Neural cell (in vitro differentiated cells): ENCODE results near the gene IL2RG. TPM values are rescaled to one million over a fixed set of nuclear protein-coding genes. Genes with fewer than 3 reads are reported as not detected.

Source experiments
- H2AFZ ChIP-seq: fragments of 200-600, 300-800 bp; sonication (generic), shearing (Covaris generic); 2 replicates; pipeline ENCODE4 v1.6.0; 2014; ENCODE audit warnings: low read depth, mild to moderate bottlenecking, antibody characterized with exemption, low read length, moderate library complexity
- H3F3A ChIP-seq: fragments of 200-600 bp; shearing (Covaris generic); 2 replicates; pipeline ENCODE4 v1.6.1; 2016; ENCODE audit warnings: mild to moderate bottlenecking, moderate library complexity, mixed read lengths, antibody characterized with exemption, low read length; ENCODE audit not compliant: insufficient read depth, poor library complexity, severe bottlenecking
- H3K27ac ChIP-seq: fragments of 200-600, 300-800 bp; sonication (generic), shearing (Covaris generic); 2 replicates; pipeline ENCODE4 v1.5.1; 2014; ENCODE audit warnings: mild to moderate bottlenecking, low read length, moderate library complexity
- H3K27me3 ChIP-seq: fragments of 300-800, 200-600 bp; sonication (generic), shearing (Covaris generic); 2 replicates; pipeline ENCODE4 v1.6.0; 2014; ENCODE audit warnings: mild to moderate bottlenecking, low read depth, low read length, moderate library complexity; ENCODE audit not compliant: insufficient read depth
- H3K36me3 ChIP-seq: fragments of 300-800, 200-600 bp; sonication (generic), shearing (Covaris generic); 2 replicates; pipeline ENCODE4 v1.5.1; 2014; ENCODE audit warnings: mild to moderate bottlenecking, antibody characterized with exemption, low read length, moderate library complexity; ENCODE audit not compliant: insufficient read depth
- H3K4me2 ChIP-seq: fragments of 300-800, 200-600 bp; sonication (generic), shearing (Covaris generic); 2 replicates; pipeline ENCODE4 v1.6.0; 2014; ENCODE audit warnings: mild to moderate bottlenecking, low read length
- H3K4me3 ChIP-seq: fragments of 300-800, 200-600 bp; sonication (generic), shearing (Covaris generic); 2 replicates; pipeline ENCODE4 v1.5.1; 2014; ENCODE audit warnings: mild to moderate bottlenecking, low read length, moderate library complexity
- H3K79me2 ChIP-seq: fragments of 200-600 bp; shearing (Covaris generic); replicated peaks from 2 replicates; pipeline ENCODE4 v1.6.0; 2014; ENCODE audit warnings: mild to moderate bottlenecking, low read length, moderate library complexity; ENCODE audit not compliant: insufficient read depth
- H3K9ac ChIP-seq: fragments of 300-800, 200-600 bp; sonication (generic), shearing (Covaris generic); 2 replicates; pipeline ENCODE4 v1.6.1; 2016; ENCODE audit warnings: mild to moderate bottlenecking, low read length, mixed read lengths
- H3K9me2 ChIP-seq: fragments of 200-600 bp; shearing (Covaris generic); 2 replicates; pipeline ENCODE4 v1.6.1; 2016; ENCODE audit warnings: mild to moderate bottlenecking, low read length, mixed read lengths; ENCODE audit not compliant: insufficient read depth
- H3K9me3 ChIP-seq: fragments of 200-600, 300-800 bp; sonication (generic), shearing (Covaris generic); 2 replicates; pipeline ENCODE4 v1.6.1; 2016; ENCODE audit warnings: mild to moderate bottlenecking, mixed run types, low read length, moderate library complexity, mixed read lengths
- H4K20me1 ChIP-seq: fragments of 200-600 bp; shearing (Covaris generic); 2 replicates; pipeline ENCODE4 v1.6.1; 2016; ENCODE audit warnings: mild to moderate bottlenecking, mixed run types; ENCODE audit not compliant: insufficient read depth
- CTCF ChIP-seq: fragments of 450-650 bp; IDR thresholded peaks from 2 replicates; pipeline ENCODE4 v1.5.1; 2014; ENCODE audit warnings: antibody characterized with exemption, mild to moderate bottlenecking, moderate library complexity; ENCODE audit not compliant: poor library complexity, severe bottlenecking
- EP300 ChIP-seq: fragments of 450-650 bp; conservative IDR thresholded peaks from 2 replicates; pipeline ENCODE4 v1.6.1; 2014; ENCODE audit warnings: antibody characterized with exemption, mild to moderate bottlenecking, moderate library complexity; ENCODE audit not compliant: poor library complexity, severe bottlenecking
- EZH2 ChIP-seq: fragments of 200-600, 300-800 bp; shearing (Covaris generic), sonication (generic); IDR thresholded peaks from 2 replicates; pipeline ENCODE4 v1.6.1; 2014; ENCODE audit warnings: antibody characterized with exemption, low read length, borderline replicate concordance, mild to moderate bottlenecking; ENCODE audit not compliant: insufficient read depth, poor library complexity, severe bottlenecking
- MXI1 ChIP-seq: fragments of 450-650 bp; conservative IDR thresholded peaks from 2 replicates; pipeline ENCODE4 v1.6.1; 2014; ENCODE audit warnings: antibody characterized with exemption, mild to moderate bottlenecking; ENCODE audit not compliant: poor library complexity, severe bottlenecking
- POLR2AphosphoS5 ChIP-seq: IDR thresholded peaks from 2 replicates; pipeline ENCODE4 v1.6.1; 2012
- RAD21 ChIP-seq: fragments of 450-650 bp; conservative IDR thresholded peaks from 2 replicates; pipeline ENCODE4 v1.6.1; 2014; ENCODE audit warnings: antibody characterized with exemption, mild to moderate bottlenecking, moderate library complexity
- REST ChIP-seq: IDR thresholded peaks from 2 replicates; pipeline ENCODE4 v1.6.1; 2012; ENCODE audit warnings: borderline replicate concordance
- SMC3 ChIP-seq: fragments of 450-650 bp; conservative IDR thresholded peaks from 2 replicates; pipeline ENCODE4 v1.6.1; 2014; ENCODE audit warnings: antibody characterized with exemption, mild to moderate bottlenecking, moderate library complexity; ENCODE audit not compliant: poor library complexity
- TAF1 ChIP-seq: IDR thresholded peaks from 2 replicates; pipeline ENCODE4 v1.6.1; 2012; ENCODE audit warnings: low read depth
- polyA plus RNA-seq: library from polyadenylated mRNA; depleted of rRNA; stranded (reverse); fragments of >200 nt; gene quantifications from 2 replicates; pipeline ENCODE4 v1.2.3, GENCODE V29; 2014

The IL2RG gene
- polyA plus RNA-seq, 1 donor from 2014 or later, result not detected

- Histone ChIP-seq H3K27ac (no peak overlapping the region), H3K36me3 (no peaks in the 10 kb centered on the region), H3K4me2 (no peak overlapping the region), H2AFZ (no peak overlapping the region), H3K79me2 (no peaks in the 10 kb centered on the region), H3F3A (no peaks in the 10 kb centered on the region), H4K20me1 (no peaks in the 10 kb centered on the region), H3K9me2 (no peaks in the 10 kb centered on the region), H3K9me3 (no peaks in the 10 kb centered on the region), H3K27me3 (no peaks in the 10 kb centered on the region), H3K9ac (no peak overlapping the region), H3K4me3 (no peak overlapping the region)
- TF ChIP-seq POLR2AphosphoS5 (no peak), TAF1 (no peak), EP300 (no peak), RAD21 (no peak), SMC3 (no peak), CTCF (no peak), MXI1 (no peak), EZH2 (no peak), REST (no peak)
Measured at GRCh38 chrX:71159335-71159734, 48.0 kb upstream of the IL2RG start.

GRCh38 chrX:71158603-71159002, 47.2 kb upstream of the IL2RG start:
- no peaks in the 10 kb centered on the region for H3K9me3 ChIP-seq
- H4K20me1 ChIP-seq, result no peaks in the 10 kb centered on the region
- H3F3A ChIP-seq, result no peaks in the 10 kb centered on the region
- H2AFZ ChIP-seq, result no peak overlapping the region
- no peaks in the 10 kb centered on the region for H3K27me3 ChIP-seq
- no peak overlapping the region for H3K4me3 ChIP-seq
- H3K9ac ChIP-seq, result no peak overlapping the region
- no peak overlapping the region for H3K4me2 ChIP-seq
- H3K36me3 ChIP-seq, result no peaks in the 10 kb centered on the region
- H3K79me2 ChIP-seq, result no peaks in the 10 kb centered on the region
- TF ChIP-seq POLR2AphosphoS5, result no peak
- no peak overlapping the region for H3K27ac ChIP-seq
- no peaks in the 10 kb centered on the region for H3K9me2 ChIP-seq

GRCh38 chrX:71154641-71155040, 43.3 kb upstream of the IL2RG start:
- no peak overlapping the region for H3K27ac ChIP-seq
- H3K79me2 ChIP-seq, result no peaks in the 10 kb centered on the region
- no peaks in the 10 kb centered on the region for H3K9me2 ChIP-seq
- H3K36me3 ChIP-seq, result no peaks in the 10 kb centered on the region
- no peak overlapping the region for H3K4me2 ChIP-seq
- no peak overlapping the region for H3K9ac ChIP-seq
- H2AFZ ChIP-seq, result no peak overlapping the region
- no peaks in the 10 kb centered on the region for H4K20me1 ChIP-seq
- no peaks in the 10 kb centered on the region for H3K27me3 ChIP-seq
- TF ChIP-seq POLR2AphosphoS5 (no peak), EZH2 (no peak), CTCF (no peak), MXI1 (no peak), REST (no peak), EP300 (no peak), RAD21 (no peak), TAF1 (no peak), SMC3 (no peak)
- no peak overlapping the region for H3K4me3 ChIP-seq
- H3F3A ChIP-seq, result no peaks in the 10 kb centered on the region
- H3K9me3 ChIP-seq, result no peaks in the 10 kb centered on the region
